ENCODE data around the gene MYBBP1A.

DNA sequence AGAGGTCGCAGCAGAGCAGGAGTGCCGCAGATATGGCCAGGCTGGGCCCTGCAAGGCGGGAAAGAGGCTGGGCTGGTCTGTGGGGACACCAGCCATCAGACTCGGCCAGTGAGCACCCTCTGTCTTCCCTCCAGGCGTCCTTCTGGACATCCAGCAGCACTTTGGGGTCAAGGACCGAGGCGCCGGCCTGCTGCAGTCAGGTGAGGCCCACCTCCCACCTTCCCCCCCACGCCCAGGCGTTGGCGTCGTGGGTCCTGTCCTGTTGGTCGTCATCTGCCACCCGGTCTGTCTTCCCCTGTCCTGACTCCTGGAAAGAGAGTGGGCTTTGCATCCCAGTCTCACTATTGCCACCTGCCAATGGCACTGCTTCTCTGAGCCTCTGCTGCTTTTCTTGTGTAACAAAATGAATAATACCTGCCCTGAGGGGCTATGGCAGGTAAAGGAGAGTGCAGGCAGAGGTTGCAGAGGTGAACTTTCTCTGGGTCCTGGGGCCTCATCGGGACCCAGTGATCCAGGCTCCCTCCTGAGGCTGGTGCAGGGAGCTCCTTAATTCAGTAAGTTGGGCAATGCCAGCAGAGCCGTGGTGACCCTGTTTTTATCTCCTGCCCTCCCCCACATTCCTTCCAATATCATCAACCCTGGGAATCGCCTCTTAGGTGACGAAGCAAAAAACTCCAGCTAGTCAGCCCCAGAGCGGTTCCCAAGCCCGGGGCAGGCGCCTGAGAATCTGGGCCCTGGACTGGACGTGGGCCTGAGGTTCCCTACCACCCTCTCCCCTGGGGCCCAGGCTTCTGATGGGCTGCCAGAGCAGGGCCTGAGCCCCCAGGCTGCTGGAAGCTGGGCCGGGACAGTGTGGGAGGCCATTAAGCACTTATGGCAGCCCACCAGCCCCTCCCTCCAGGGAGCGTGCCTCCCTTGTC is 41.8 kb downstream of the MYBBP1A start:
- TF ChIP-seq GATA3 (IDR thresholded peaks at IDR 0.05; ENCODE audit: low read depth, low read length) (no peak), GATA2 (IDR thresholded peaks at IDR 0.05; ENCODE audit: low read depth, low read length) (no peak)

Data from SH-SY5Y (cell line).